ENCODE measurements around the gene AMOTL1. TPM values are rescaled to one million over a fixed set of nuclear protein-coding genes. Genes with fewer than 3 reads are reported as not detected.

The AMOTL1 gene
- total and polyA plus RNA-seq, 12 donors, result 3.1 to 115 (median 68.3) TPM

GRCh38 chr11:94793002-94793401, 24.8 kb downstream of the AMOTL1 start:
- H3K4me1 ChIP-seq, result peaks cover 16 to 92% (median 56%) of the 10 kb centered on the region in 9 donors

GRCh38 chr11:94793822-94794221, 25.7 kb downstream of the AMOTL1 start:
- intact Hi-C loops (cut with DNase I), result no loop called here
- Histone ChIP-seq H3K27ac (peak overlapping the region; percentile 1 to 75 (median 64)), H3K9me3 (no peaks in the 10 kb centered on the region), H3K4me1 (peaks cover 9 to 86% (median 49%) of the 10 kb centered on the region in 9 donors), H3K27me3 (no peaks in the 10 kb centered on the region), H3K4me3 (peak overlapping the region in 1 of 10 donors; percentile 19), H3K36me3 (peaks cover 0 to under 1% (median 0%) of the 10 kb centered on the region in 9 donors)
- ATAC-seq (no peak), DNase-seq (no peak)
- no peak for TF ChIP-seq CTCF (IDR thresholded peaks at IDR 0.05)
- 56 to 69% methylated on average over 2 of the region's 2 CpGs for WGBS, 2 donors

More at GRCh38 chr11:94793002-94793401, 24.8 kb downstream of the AMOTL1 start:
- intact Hi-C loops (cut with DNase I), result no loop called here
- H3K36me3 ChIP-seq, result no peaks in the 10 kb centered on the region
- DNase-seq (no peak), ATAC-seq (no peak)
- WGBS, 2 donors, result 55 to 57% methylated on average over 2 of the region's 2 CpGs
- H3K4me3 ChIP-seq, result no peak overlapping the region
- H3K27ac ChIP-seq, result peak overlapping the region in 7 of 10 donors; percentile 27 to 75 (median 65)
- no peaks in the 10 kb centered on the region for H3K27me3 ChIP-seq
- no peaks in the 10 kb centered on the region for H3K9me3 ChIP-seq
- TF ChIP-seq CTCF (IDR thresholded peaks at IDR 0.05), result no peak

- TF ChIP-seq CTCF (IDR thresholded peaks at IDR 0.05), result no peak
- H3K9me3 ChIP-seq, result no peaks in the 10 kb centered on the region
- ATAC-seq (peak; percentile 81 to 96 (median 86)), DNase-seq (peak; percentile 53 to 69)
- H3K36me3 ChIP-seq, result peaks cover 0 to 7% (median 4%) of the 10 kb centered on the region in 9 donors
- H3K4me3 ChIP-seq, result peak overlapping the region in 2 of 10 donors; percentile 3 to 19
- H3K4me1 ChIP-seq, result peaks cover 9 to 79% (median 45%) of the 10 kb centered on the region in 9 donors
- intact Hi-C loops (cut with DNase I), result no loop called here
- H3K27me3 ChIP-seq, result no peaks in the 10 kb centered on the region
- peak overlapping the region; percentile 1 to 75 (median 64) for H3K27ac ChIP-seq
- 46 to 54% methylated on average over 8 of the region's 8 CpGs for WGBS, 2 donors
Measured at GRCh38 chr11:94794287-94795168, 26.4 kb downstream of the AMOTL1 start.

- Histone ChIP-seq H3K4me1 (peaks cover 12 to 76% (median 46%) of the 10 kb centered on the region in 9 donors), H3K27me3 (no peaks in the 10 kb centered on the region), H3K36me3 (peaks cover 0 to 18% (median 9%) of the 10 kb centered on the region in 9 donors), H3K4me3 (peak overlapping the region in 2 of 10 donors; percentile 1 to 3), H3K9me3 (no peaks in the 10 kb centered on the region), H3K27ac (peak overlapping the region in 8 of 10 donors; percentile 5 to 74 (median 64))
- TF ChIP-seq CTCF (IDR thresholded peaks at IDR 0.05), result no peak
- WGBS, 2 donors, result 92 to 96% methylated on average over 3 of the region's 3 CpGs
- intact Hi-C loops (cut with DNase I), result no loop called here
- DNase-seq (no peak), ATAC-seq (no peak)
Measured at GRCh38 chr11:94795476-94796189, 27.5 kb downstream of the AMOTL1 start.
